IMR-90 (cell line): ENCODE data around the gene CDHR1. TPM values are rescaled to one million over a fixed set of nuclear protein-coding genes. Genes with fewer than 3 reads are reported as not detected.
A peak's percentile ranks its signal among the peaks of the same experiment; 100 is the strongest.

Experiments used
- ATAC-seq: fragments of 200-7000 bp; cut with Tn5 transposase; 2 replicates; pipeline ENCODE4 v1.9.1; 2020; ENCODE audit warnings: low read depth, mild to moderate bottlenecking, moderate library complexity
- BruUV-seq: library from RNA; stranded (reverse); fragments of 400-500 nt; replicated peaks from 2 replicates; lab custom pipeline; 2021; lab: Mats Ljungman, UMichigan
- CTCF ChIA-PET: fragments of 300-600 bp; formaldehyde crosslinking; extraction: SDS; loops from one replicate; lab custom pipeline; 2021; ENCODE audit warnings: antibody characterized with exemption; lab: Yijun Ruan, JAX
- POLR2A ChIA-PET: fragments of 300-600 bp; sonication (Branson Sonifier 250); formaldehyde crosslinking; loops from one replicate; lab custom pipeline; 2022; ENCODE audit warnings: antibody characterized with exemption; ENCODE audit not compliant: unreplicated experiment; lab: Charles Lee
- DNase-seq: peaks from one replicate; pipeline ENCODE4 v3.0.0; 2013
- H2AFZ ChIP-seq: replicated peaks from 2 replicates; pipeline ENCODE3; 2013; ENCODE audit warnings: low read length, mild to moderate bottlenecking; ENCODE audit not compliant: poor library complexity
- H2AK5ac ChIP-seq: 2 replicates; pipeline ENCODE4 v1.6.1; 2013; ENCODE audit warnings: low read depth, low read length, inconsistent platforms
- H2AK9ac ChIP-seq: replicated peaks from 2 replicates; pipeline ENCODE3; 2013; ENCODE audit warnings: mild to moderate bottlenecking, low read depth, low read length, moderate library complexity; ENCODE audit not compliant: poor library complexity
- H2BK120ac ChIP-seq: 2 replicates; pipeline ENCODE4 v1.6.1; 2013; ENCODE audit warnings: low read depth, low read length, inconsistent platforms
- H2BK15ac ChIP-seq: 3 replicates; pipeline ENCODE4 v1.6.1; 2013; ENCODE audit warnings: low read depth, low read length, inconsistent platforms
- H2BK20ac ChIP-seq: 2 replicates; pipeline ENCODE4 v1.6.1; 2013; ENCODE audit warnings: low read depth, mild to moderate bottlenecking, inconsistent platforms, low read length, moderate library complexity
- H2BK5ac ChIP-seq: 2 replicates; pipeline ENCODE4 v1.6.1; 2013; ENCODE audit warnings: mild to moderate bottlenecking, low read depth, low read length, inconsistent platforms; ENCODE audit not compliant: poor library complexity, severe bottlenecking
- H3K14ac ChIP-seq: replicated peaks from 2 replicates; pipeline ENCODE4 v1.6.1; 2013; ENCODE audit warnings: low read depth, low read length, inconsistent platforms
- H3K18ac ChIP-seq: 2 replicates; pipeline ENCODE4 v1.6.1; 2013; ENCODE audit warnings: low read depth, low read length, control low read depth
- H3K23ac ChIP-seq: 2 replicates; pipeline ENCODE4 v1.6.1; 2013; ENCODE audit warnings: low read depth, low read length, inconsistent platforms
- H3K27ac ChIP-seq: 2 replicates; pipeline ENCODE4 v1.5.1; 2013; ENCODE audit warnings: mild to moderate bottlenecking, control low read depth, low read length; ENCODE audit not compliant: insufficient read depth
- H3K27me3 ChIP-seq: 2 replicates; pipeline ENCODE4 v1.6.1; 2013; ENCODE audit warnings: low read length; ENCODE audit not compliant: control insufficient read depth, insufficient read depth
- H3K36me3 ChIP-seq: 2 replicates; pipeline ENCODE4 v1.6.1; 2013; ENCODE audit warnings: low read length, mixed read lengths; ENCODE audit not compliant: control insufficient read depth, insufficient read depth
- H3K4ac ChIP-seq: 2 replicates; pipeline ENCODE4 v1.6.1; 2013; ENCODE audit warnings: low read depth, low read length, inconsistent platforms
- H3K4me1 ChIP-seq: 2 replicates; pipeline ENCODE4 v1.6.1; 2013; ENCODE audit warnings: low read length, mixed read lengths; ENCODE audit not compliant: control insufficient read depth, insufficient read depth
- H3K4me2 ChIP-seq: 2 replicates; pipeline ENCODE4 v1.6.1; 2013; ENCODE audit warnings: low read depth, mild to moderate bottlenecking, control low read depth, low read length, moderate library complexity
- H3K4me3 ChIP-seq: 2 replicates; pipeline ENCODE4 v1.5.1; 2013; ENCODE audit warnings: low read depth, mild to moderate bottlenecking, control low read depth, low read length, moderate library complexity; ENCODE audit not compliant: insufficient read depth
- H3K56ac ChIP-seq: 2 replicates; pipeline ENCODE4 v1.6.1; 2013; ENCODE audit warnings: low read length, inconsistent platforms; ENCODE audit not compliant: insufficient read depth; ENCODE audit errors: extremely low read depth
- H3K79me1 ChIP-seq, 2 experiments: 2 replicates each; pipeline ENCODE4 v1.6.1; 2013; ENCODE audit warnings: low read length in 2 of 2, inconsistent platforms in 1 of 2, low read depth in 1 of 2
- H3K9ac ChIP-seq: 2 replicates; pipeline ENCODE4 v1.6.1; 2013; ENCODE audit warnings: low read depth, low read length, control low read depth
- H3K9me1 ChIP-seq: 2 replicates; pipeline ENCODE4 v1.6.1; 2013; ENCODE audit warnings: low read length, inconsistent platforms; ENCODE audit not compliant: insufficient read depth
- H3K9me3 ChIP-seq: 2 replicates; pipeline ENCODE4 v1.6.1; 2013; ENCODE audit warnings: low read length; ENCODE audit not compliant: control insufficient read depth, insufficient read depth
- H4K20me1 ChIP-seq: 2 replicates; pipeline ENCODE4 v1.6.1; 2013; ENCODE audit warnings: low read length, inconsistent platforms; ENCODE audit not compliant: insufficient read depth
- H4K5ac ChIP-seq: 2 replicates; pipeline ENCODE4 v1.6.1; 2013; ENCODE audit warnings: mild to moderate bottlenecking, low read depth, low read length, control low read depth
- H4K8ac ChIP-seq, 2 experiments: 2 replicates each; pipeline ENCODE4 v1.6.1; 2013; ENCODE audit warnings: low read depth in 2 of 2, low read length in 2 of 2, control low read depth in 1 of 2, inconsistent platforms in 1 of 2
- H4K91ac ChIP-seq: 2 replicates; pipeline ENCODE4 v1.6.1; 2013; ENCODE audit warnings: low read depth, low read length, inconsistent platforms; ENCODE audit not compliant: insufficient read depth
- BHLHE40 ChIP-seq: fragments of 150-350 bp; IDR thresholded peaks from 2 replicates; pipeline ENCODE4 v1.6.1; 2016; ENCODE audit warnings: mild to moderate bottlenecking, low read depth, low read length
- CEBPB ChIP-seq: IDR thresholded peaks from 2 replicates; pipeline ENCODE4 v1.6.1; 2012; ENCODE audit warnings: low read depth, low read length, improper control_type of control experiment
- CHD1 ChIP-seq: IDR thresholded peaks from 2 replicates; pipeline ENCODE4 v1.6.1; 2012; ENCODE audit warnings: low read depth, low read length, improper control_type of control experiment
- FOS ChIP-seq: fragments of 150-350 bp; IDR thresholded peaks from 2 replicates; pipeline ENCODE4 v1.6.1; 2016; ENCODE audit warnings: low read depth, low read length
- MAFK ChIP-seq: IDR thresholded peaks from 2 replicates; pipeline ENCODE4 v1.6.1; 2012; ENCODE audit warnings: low read depth, low read length, improper control_type of control experiment
- MAZ ChIP-seq: IDR thresholded peaks from 2 replicates; pipeline ENCODE4 v1.6.1; 2012; ENCODE audit warnings: low read depth, mild to moderate bottlenecking, low read length, improper control_type of control experiment, moderate library complexity, borderline replicate concordance
- MXI1 ChIP-seq: IDR thresholded peaks from 2 replicates; pipeline ENCODE4 v1.6.1; 2012; ENCODE audit warnings: low read depth, mild to moderate bottlenecking, low read length, moderate library complexity, borderline replicate concordance
- POLR2A ChIP-seq: IDR thresholded peaks from 2 replicates; pipeline ENCODE4 v1.6.1; 2012; ENCODE audit warnings: mild to moderate bottlenecking, low read depth, low read length
- RAD21 ChIP-seq: IDR thresholded peaks from 2 replicates; pipeline ENCODE4 v1.6.1; 2012; ENCODE audit warnings: low read length, improper control_type of control experiment
- RCOR1 ChIP-seq: IDR thresholded peaks from 2 replicates; pipeline ENCODE4 v1.6.1; 2012; ENCODE audit warnings: mild to moderate bottlenecking, low read length, improper control_type of control experiment; ENCODE audit not compliant: insufficient replicate concordance
- RFX5 ChIP-seq: IDR thresholded peaks from 2 replicates; pipeline ENCODE4 v1.8.0; 2012; ENCODE audit warnings: low read depth, mild to moderate bottlenecking, low read length, moderate library complexity
- SMC3 ChIP-seq: fragments of 150-350 bp; IDR thresholded peaks from 2 replicates; pipeline ENCODE4 v1.6.1; 2016; ENCODE audit warnings: low read depth, mild to moderate bottlenecking, antibody characterized with exemption, low read length, moderate library complexity
- whole genome bisulfite sequencing, 2 experiments: methylation state at CpG; one replicate each; pipeline versions ENCODE4 v1.1.5 to v1.1.7; 2013; ENCODE audit warnings: missing lambda C conversion rate in 2 of 2; ENCODE audit not compliant: insufficient read length in 1 of 2; ENCODE audit errors: extremely low coverage in 2 of 2; 5-methylcytosine and 5-hydroxymethylcytosine counted together
- dilution Hi-C: fragments of 300-500 bp; cut with HindIII; formaldehyde crosslinking; loops from one replicate; pipeline ENCODE4 v1.14.3; 2018; ENCODE audit warnings: low sequenced_read_pairs; ENCODE audit not compliant: unreplicated experiment
- in situ Hi-C: fragments of 300-500 bp; cut with MboI; formaldehyde crosslinking; loops from 3 replicates; pipeline ENCODE4 v1.14.3; 2019; ENCODE audit warnings: low sequenced_read_pairs, inconsistent platforms, mixed read lengths
- intact Hi-C: fragments of 100-400 bp; cut with micrococcal nuclease; formaldehyde crosslinking; loops from 2 replicates; pipeline ENCODE4 v1.10.0; 2022
- polyA plus RNA-seq, 3 experiments: library from polyadenylated mRNA; depleted of rRNA; stranded (reverse); fragments of >200 nt; gene quantifications; 2 replicates each; pipeline ENCODE4 v1.2.3, GENCODE V29; 2012; ENCODE audit warnings: low replicate concordance in 1 of 3
- total RNA-seq: library from RNA; depleted of rRNA; stranded (reverse); fragments of >200 nt; gene quantifications from 2 replicates; pipeline ENCODE4 v1.2.3, GENCODE V29; 2012
- TF ChIP-seq, protein P1 (sequence below): conservative IDR thresholded peaks from 2 replicates; pipeline ENCODE4 v1.5.1; 2012; ENCODE audit warnings: mild to moderate bottlenecking, low read depth, low read length, improper control_type of control experiment
- TF ChIP-seq, protein P2 (sequence below): fragments of 150-350 bp; IDR thresholded peaks from 2 replicates; pipeline ENCODE4 v1.6.1; 2016; ENCODE audit warnings: low read depth, mild to moderate bottlenecking, low read length, moderate library complexity, borderline replicate concordance
- TF ChIP-seq, protein P3 (sequence below): fragments of 150-350 bp; IDR thresholded peaks from 2 replicates; pipeline ENCODE4 v1.6.1; 2017; ENCODE audit warnings: mild to moderate bottlenecking, antibody characterized with exemption, low read length, low read depth

The CDHR1 gene
- total and polyA plus RNA-seq, 2 of the 4 experiments (the other 2 are of a cell fraction), result not detected

GRCh38 chr10:84195044-84195830, 900 bp downstream of the CDHR1 start:
- Histone ChIP-seq H2AFZ (peak overlapping the region; percentile 58), H3K18ac (no peak overlapping the region), H3K14ac (no peak overlapping the region), H2BK20ac (no peak overlapping the region), H2BK5ac (no peak overlapping the region), H3K23ac (no peak overlapping the region; the same call in 1 of the 2 replicates), H2AK9ac (no peak overlapping the region), H3K56ac (no peak overlapping the region), H3K9ac (no peak overlapping the region), H4K91ac (no peak overlapping the region), H3K79me1 (no peaks in the 10 kb centered on the region), H4K8ac (no peak overlapping the region), H2BK120ac (no peak overlapping the region), H3K4me3 (no peak overlapping the region), H3K9me3 (no peaks in the 10 kb centered on the region), H3K4me1 (peaks cover 2% of the 10 kb centered on the region; the same call in 1 of the 2 replicates), H3K36me3 (no peaks in the 10 kb centered on the region), H2AK5ac (no peak overlapping the region), H2BK15ac (no peak overlapping the region), H3K4ac (no peak overlapping the region), H3K4me2 (no peak overlapping the region), H4K20me1 (no peaks in the 10 kb centered on the region), H3K9me1 (no peaks in the 10 kb centered on the region), H4K5ac (no peak overlapping the region), H3K27me3 (peaks cover 53% of the 10 kb centered on the region), H3K27ac (no peak overlapping the region)
- CTCF ChIA-PET, result no interaction called here
- BruUV-seq, result no TSS peak
- DNase-seq (no peak), ATAC-seq (no peak)
- intact Hi-C loops (no loop called here), in situ Hi-C loops (no loop called here), dilution Hi-C loops (no loop called here)
- WGBS, 2 experiments, result 16% methylated on average over 12 of the region's 43 CpGs; no CpG with 5 or more reads in 1 of the 2 experiments
- TF ChIP-seq CEBPB (no peak), RCOR1 (no peak), MXI1 (no peak), CHD1 (no peak), SMC3 (no peak), POLR2A (no peak), RAD21 (no peak), RFX5 (no peak), FOS (no peak), BHLHE40 (no peak), MAFK (no peak), MAZ (no peak)
- TF ChIP-seq, protein P1, sequence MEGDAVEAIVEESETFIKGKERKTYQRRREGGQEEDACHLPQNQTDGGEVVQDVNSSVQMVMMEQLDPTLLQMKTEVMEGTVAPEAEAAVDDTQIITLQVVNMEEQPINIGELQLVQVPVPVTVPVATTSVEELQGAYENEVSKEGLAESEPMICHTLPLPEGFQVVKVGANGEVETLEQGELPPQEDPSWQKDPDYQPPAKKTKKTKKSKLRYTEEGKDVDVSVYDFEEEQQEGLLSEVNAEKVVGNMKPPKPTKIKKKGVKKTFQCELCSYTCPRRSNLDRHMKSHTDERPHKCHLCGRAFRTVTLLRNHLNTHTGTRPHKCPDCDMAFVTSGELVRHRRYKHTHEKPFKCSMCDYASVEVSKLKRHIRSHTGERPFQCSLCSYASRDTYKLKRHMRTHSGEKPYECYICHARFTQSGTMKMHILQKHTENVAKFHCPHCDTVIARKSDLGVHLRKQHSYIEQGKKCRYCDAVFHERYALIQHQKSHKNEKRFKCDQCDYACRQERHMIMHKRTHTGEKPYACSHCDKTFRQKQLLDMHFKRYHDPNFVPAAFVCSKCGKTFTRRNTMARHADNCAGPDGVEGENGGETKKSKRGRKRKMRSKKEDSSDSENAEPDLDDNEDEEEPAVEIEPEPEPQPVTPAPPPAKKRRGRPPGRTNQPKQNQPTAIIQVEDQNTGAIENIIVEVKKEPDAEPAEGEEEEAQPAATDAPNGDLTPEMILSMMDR, result no peak
- TF ChIP-seq, protein P2, sequence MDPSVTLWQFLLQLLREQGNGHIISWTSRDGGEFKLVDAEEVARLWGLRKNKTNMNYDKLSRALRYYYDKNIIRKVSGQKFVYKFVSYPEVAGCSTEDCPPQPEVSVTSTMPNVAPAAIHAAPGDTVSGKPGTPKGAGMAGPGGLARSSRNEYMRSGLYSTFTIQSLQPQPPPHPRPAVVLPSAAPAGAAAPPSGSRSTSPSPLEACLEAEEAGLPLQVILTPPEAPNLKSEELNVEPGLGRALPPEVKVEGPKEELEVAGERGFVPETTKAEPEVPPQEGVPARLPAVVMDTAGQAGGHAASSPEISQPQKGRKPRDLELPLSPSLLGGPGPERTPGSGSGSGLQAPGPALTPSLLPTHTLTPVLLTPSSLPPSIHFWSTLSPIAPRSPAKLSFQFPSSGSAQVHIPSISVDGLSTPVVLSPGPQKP, result no peak
- TF ChIP-seq, protein P3, sequence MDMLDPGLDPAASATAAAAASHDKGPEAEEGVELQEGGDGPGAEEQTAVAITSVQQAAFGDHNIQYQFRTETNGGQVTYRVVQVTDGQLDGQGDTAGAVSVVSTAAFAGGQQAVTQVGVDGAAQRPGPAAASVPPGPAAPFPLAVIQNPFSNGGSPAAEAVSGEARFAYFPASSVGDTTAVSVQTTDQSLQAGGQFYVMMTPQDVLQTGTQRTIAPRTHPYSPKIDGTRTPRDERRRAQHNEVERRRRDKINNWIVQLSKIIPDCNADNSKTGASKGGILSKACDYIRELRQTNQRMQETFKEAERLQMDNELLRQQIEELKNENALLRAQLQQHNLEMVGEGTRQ, result no peak
- POLR2A ChIA-PET, result no interaction called here
